ENCODE data around the gene FIGN.

- no peak for TF ChIP-seq CTCF (IDR thresholded peaks at IDR 0.05)
- TF ChIP-seq EZH2 (IDR thresholded peaks at IDR 0.05) = no peak
- no peak for TF ChIP-seq EZH2phosphoT487 (IDR thresholded peaks at IDR 0.05)
These were observed 35.8 kb upstream of the FIGN start for GRCh38 chr2:163771596-163771995.

All from neural progenitor cell (in vitro differentiated cells).